Stomach (tissue), 4 donors: Measurements from ENCODE around the gene NSFL1C.

Source experiments
- CTCF ChIP-seq, 7 experiments: fragments of 450-650 bp in 4 of 7; fragments of 200-600 bp in 3 of 7; sonication (generic) in 3 of 7; IDR thresholded peaks; one replicate each; pipeline ENCODE4 v1.5.1; 2016 to 2019; ENCODE audit warnings: antibody characterized with exemption in 7 of 7, control low read depth in 2 of 7, mild to moderate bottlenecking in 1 of 7
- POLR2A ChIP-seq, 4 donors: fragments of 450-650 bp; IDR thresholded peaks; one replicate each; pipeline ENCODE4 v1.6.1; 2016; ENCODE audit warnings: antibody characterized with exemption in 4 of 4, control low read depth in 2 of 4, mild to moderate bottlenecking in 1 of 4, moderate library complexity in 1 of 4
- POLR2AphosphoS5 ChIP-seq, 3 donors: sonication (generic); formaldehyde crosslinking; IDR thresholded peaks; one replicate each; pipeline ENCODE4 v1.6.1; 2016; ENCODE audit warnings: antibody characterized with exemption in 3 of 3

GRCh38 chr20:1474817-1475603, 8.4 kb upstream of the NSFL1C start:
- no peak for TF ChIP-seq POLR2A (IDR thresholded peaks at IDR 0.05)
- no peak for TF ChIP-seq CTCF (IDR thresholded peaks at IDR 0.05)
- no peak for TF ChIP-seq POLR2AphosphoS5 (IDR thresholded peaks at IDR 0.05)
